H1 (cell line): Measurements from ENCODE around the gene ANK2. TPM values are rescaled to one million over a fixed set of nuclear protein-coding genes. Genes with fewer than 3 reads are reported as not detected.

ENCODE experiments used
- JUN ChIP-seq: IDR thresholded peaks from 2 replicates; pipeline ENCODE4 v1.6.1; 2011; ENCODE audit warnings: low read depth, mild to moderate bottlenecking, improper control_type of control experiment, low read length
- MAFK ChIP-seq: IDR thresholded peaks from 2 replicates; pipeline ENCODE4 v1.6.1; 2012; ENCODE audit warnings: low read depth, mild to moderate bottlenecking, improper control_type of control experiment, low read length
- SAP30 ChIP-seq: fragments of 300-600 bp; sonication (generic); IDR thresholded peaks from 2 replicates; pipeline ENCODE4 v1.7.1; 2012; ENCODE audit warnings: low read length, moderate library complexity, mild to moderate bottlenecking, inconsistent platforms; ENCODE audit not compliant: insufficient read depth, insufficient replicate concordance
- polyA plus RNA-seq, 7 experiments: library from polyadenylated mRNA; depleted of rRNA in 3 of 7; stranded (reverse) in 5 of 7; unstranded in 2 of 7; fragments of >200 nt in 5 of 7; fragments of 200-250 nt in 2 of 7; gene quantifications; 1 replicate in 5 of 7; 2 replicates in 1 of 7; 4 replicates in 1 of 7; pipeline versions ENCODE4 v1.2.1 to v1.2.3, GENCODE V29; 2011 to 2013; ENCODE audit warnings: missing spikeins in 2 of 7, mixed read lengths in 2 of 7
- total RNA-seq: library from RNA; stranded (reverse); fragmentation: NEBNext Ultra II Directional; extraction: Animal tissue kit (Norgen Biotek cat#: 25700); gene quantifications from 2 replicates; pipeline ENCODE4 v1.2.1, GENCODE V29; 2021
- TF ChIP-seq, protein P1 (sequence below): fragments of 300-600 bp; sonication (generic); IDR thresholded peaks from 2 replicates; pipeline ENCODE4 v1.7.1; 2012; ENCODE audit warnings: low read length, moderate library complexity, mild to moderate bottlenecking, inconsistent platforms; ENCODE audit not compliant: insufficient replicate concordance

The ANK2 gene
- total and polyA plus RNA-seq, 2 of the 8 experiments (the other 6 are each of a cell fraction or from before 2014, with no cell fraction given) = 14.2 to 35.1 TPM

DNA sequence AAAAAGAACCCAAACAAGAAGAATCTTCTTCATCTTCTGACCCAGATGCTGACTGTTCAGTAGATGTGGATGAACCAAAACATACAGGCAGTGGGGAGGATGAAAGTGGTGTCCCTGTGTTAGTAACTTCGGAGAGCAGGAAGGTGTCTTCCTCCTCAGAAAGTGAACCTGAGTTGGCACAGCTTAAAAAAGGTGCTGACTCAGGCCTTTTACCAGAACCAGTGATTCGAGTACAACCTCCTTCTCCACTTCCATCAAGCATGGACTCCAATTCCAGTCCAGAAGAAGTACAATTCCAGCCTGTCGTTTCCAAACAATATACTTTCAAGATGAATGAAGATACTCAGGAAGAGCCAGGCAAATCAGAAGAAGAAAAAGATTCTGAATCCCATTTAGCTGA, 307.0 kb downstream of the ANK2 start (continued):
- TF ChIP-seq, protein P1, sequence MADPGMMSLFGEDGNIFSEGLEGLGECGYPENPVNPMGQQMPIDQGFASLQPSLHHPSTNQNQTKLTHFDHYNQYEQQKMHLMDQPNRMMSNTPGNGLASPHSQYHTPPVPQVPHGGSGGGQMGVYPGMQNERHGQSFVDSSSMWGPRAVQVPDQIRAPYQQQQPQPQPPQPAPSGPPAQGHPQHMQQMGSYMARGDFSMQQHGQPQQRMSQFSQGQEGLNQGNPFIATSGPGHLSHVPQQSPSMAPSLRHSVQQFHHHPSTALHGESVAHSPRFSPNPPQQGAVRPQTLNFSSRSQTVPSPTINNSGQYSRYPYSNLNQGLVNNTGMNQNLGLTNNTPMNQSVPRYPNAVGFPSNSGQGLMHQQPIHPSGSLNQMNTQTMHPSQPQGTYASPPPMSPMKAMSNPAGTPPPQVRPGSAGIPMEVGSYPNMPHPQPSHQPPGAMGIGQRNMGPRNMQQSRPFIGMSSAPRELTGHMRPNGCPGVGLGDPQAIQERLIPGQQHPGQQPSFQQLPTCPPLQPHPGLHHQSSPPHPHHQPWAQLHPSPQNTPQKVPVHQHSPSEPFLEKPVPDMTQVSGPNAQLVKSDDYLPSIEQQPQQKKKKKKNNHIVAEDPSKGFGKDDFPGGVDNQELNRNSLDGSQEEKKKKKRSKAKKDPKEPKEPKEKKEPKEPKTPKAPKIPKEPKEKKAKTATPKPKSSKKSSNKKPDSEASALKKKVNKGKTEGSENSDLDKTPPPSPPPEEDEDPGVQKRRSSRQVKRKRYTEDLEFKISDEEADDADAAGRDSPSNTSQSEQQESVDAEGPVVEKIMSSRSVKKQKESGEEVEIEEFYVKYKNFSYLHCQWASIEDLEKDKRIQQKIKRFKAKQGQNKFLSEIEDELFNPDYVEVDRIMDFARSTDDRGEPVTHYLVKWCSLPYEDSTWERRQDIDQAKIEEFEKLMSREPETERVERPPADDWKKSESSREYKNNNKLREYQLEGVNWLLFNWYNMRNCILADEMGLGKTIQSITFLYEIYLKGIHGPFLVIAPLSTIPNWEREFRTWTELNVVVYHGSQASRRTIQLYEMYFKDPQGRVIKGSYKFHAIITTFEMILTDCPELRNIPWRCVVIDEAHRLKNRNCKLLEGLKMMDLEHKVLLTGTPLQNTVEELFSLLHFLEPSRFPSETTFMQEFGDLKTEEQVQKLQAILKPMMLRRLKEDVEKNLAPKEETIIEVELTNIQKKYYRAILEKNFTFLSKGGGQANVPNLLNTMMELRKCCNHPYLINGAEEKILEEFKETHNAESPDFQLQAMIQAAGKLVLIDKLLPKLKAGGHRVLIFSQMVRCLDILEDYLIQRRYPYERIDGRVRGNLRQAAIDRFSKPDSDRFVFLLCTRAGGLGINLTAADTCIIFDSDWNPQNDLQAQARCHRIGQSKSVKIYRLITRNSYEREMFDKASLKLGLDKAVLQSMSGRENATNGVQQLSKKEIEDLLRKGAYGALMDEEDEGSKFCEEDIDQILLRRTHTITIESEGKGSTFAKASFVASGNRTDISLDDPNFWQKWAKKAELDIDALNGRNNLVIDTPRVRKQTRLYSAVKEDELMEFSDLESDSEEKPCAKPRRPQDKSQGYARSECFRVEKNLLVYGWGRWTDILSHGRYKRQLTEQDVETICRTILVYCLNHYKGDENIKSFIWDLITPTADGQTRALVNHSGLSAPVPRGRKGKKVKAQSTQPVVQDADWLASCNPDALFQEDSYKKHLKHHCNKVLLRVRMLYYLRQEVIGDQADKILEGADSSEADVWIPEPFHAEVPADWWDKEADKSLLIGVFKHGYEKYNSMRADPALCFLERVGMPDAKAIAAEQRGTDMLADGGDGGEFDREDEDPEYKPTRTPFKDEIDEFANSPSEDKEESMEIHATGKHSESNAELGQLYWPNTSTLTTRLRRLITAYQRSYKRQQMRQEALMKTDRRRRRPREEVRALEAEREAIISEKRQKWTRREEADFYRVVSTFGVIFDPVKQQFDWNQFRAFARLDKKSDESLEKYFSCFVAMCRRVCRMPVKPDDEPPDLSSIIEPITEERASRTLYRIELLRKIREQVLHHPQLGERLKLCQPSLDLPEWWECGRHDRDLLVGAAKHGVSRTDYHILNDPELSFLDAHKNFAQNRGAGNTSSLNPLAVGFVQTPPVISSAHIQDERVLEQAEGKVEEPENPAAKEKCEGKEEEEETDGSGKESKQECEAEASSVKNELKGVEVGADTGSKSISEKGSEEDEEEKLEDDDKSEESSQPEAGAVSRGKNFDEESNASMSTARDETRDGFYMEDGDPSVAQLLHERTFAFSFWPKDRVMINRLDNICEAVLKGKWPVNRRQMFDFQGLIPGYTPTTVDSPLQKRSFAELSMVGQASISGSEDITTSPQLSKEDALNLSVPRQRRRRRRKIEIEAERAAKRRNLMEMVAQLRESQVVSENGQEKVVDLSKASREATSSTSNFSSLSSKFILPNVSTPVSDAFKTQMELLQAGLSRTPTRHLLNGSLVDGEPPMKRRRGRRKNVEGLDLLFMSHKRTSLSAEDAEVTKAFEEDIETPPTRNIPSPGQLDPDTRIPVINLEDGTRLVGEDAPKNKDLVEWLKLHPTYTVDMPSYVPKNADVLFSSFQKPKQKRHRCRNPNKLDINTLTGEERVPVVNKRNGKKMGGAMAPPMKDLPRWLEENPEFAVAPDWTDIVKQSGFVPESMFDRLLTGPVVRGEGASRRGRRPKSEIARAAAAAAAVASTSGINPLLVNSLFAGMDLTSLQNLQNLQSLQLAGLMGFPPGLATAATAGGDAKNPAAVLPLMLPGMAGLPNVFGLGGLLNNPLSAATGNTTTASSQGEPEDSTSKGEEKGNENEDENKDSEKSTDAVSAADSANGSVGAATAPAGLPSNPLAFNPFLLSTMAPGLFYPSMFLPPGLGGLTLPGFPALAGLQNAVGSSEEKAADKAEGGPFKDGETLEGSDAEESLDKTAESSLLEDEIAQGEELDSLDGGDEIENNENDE = no peak
- TF ChIP-seq MAFK (peak; percentile 88), SAP30 (no peak), JUN (no peak)
- TF ChIP-seq, all 59 proteins: peak for 1
